Nephron (organoid): ENCODE measurements around the gene NAAA.
"Not testable (repeated sequence)": the region's sequence is repeated elsewhere in the genome, so short reads cannot be mapped to it uniquely, and the experiment has no call there.

Experiments used
- H3K27ac Mint-ChIP-seq, 3 experiments: 2 replicates each; pipeline ENCODE4 v1.8.0; 2020; ENCODE audit warnings: mixed read lengths in 3 of 3, mild to moderate bottlenecking in 2 of 3, moderate library complexity in 1 of 3
- H3K27me3 Mint-ChIP-seq: 2 replicates; pipeline ENCODE4 v1.8.0; 2021; ENCODE audit warnings: low read depth, mild to moderate bottlenecking, moderate library complexity, mixed read lengths
- H3K36me3 Mint-ChIP-seq: 2 replicates; pipeline ENCODE4 v1.8.0; 2020; ENCODE audit warnings: low read depth, mixed read lengths
- H3K4me1 Mint-ChIP-seq: 2 replicates; pipeline ENCODE4 v1.8.0; 2020; ENCODE audit warnings: mixed read lengths
- H3K4me3 Mint-ChIP-seq, 3 experiments: 2 replicates each; pipeline ENCODE4 v1.8.0; 2020; ENCODE audit warnings: mild to moderate bottlenecking in 3 of 3, mixed read lengths in 3 of 3, moderate library complexity in 2 of 3
- H3K9me3 Mint-ChIP-seq: 2 replicates; pipeline ENCODE4 v1.8.0; 2020; ENCODE audit warnings: mixed read lengths
- TF ChIP-seq, protein P1 (sequence below), 3 experiments: fragments of 200-600 bp; sonication (generic); IDR thresholded peaks; one replicate each; pipeline ENCODE4 v1.5.0; 2021; ENCODE audit warnings: antibody characterized with exemption in 3 of 3; ENCODE audit not compliant: unreplicated experiment in 3 of 3

The NAAA gene

DNA sequence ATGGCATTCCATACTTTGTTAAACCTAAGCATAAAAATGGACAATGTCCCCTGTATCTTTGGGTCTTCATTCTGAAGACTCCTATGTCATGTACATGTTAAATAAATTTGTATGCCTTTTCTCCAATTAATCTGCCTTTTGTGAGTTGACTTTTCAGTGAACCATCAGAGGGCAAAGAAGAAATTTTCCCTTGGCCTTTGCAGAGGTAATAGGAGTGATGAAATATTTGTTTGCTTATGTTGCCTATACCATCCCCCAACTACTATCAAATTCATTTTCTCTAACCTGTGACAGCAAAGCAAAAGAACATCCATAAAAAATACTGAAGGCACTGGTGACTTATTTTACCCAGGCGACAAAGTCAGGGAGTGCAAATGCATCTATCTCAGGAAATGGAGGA, 18.2 kb downstream of the NAAA start:
- Mint-ChIP-seq H3K4me1 (peaks cover 3% of the 10 kb centered on the region), H3K9me3 (no peaks in the 10 kb centered on the region), H3K27me3 (no peaks in the 10 kb centered on the region), H3K36me3 (no peaks in the 10 kb centered on the region), H3K4me3 (no peak overlapping the region), H3K27ac (no peak overlapping the region)
- TF ChIP-seq, protein P1, sequence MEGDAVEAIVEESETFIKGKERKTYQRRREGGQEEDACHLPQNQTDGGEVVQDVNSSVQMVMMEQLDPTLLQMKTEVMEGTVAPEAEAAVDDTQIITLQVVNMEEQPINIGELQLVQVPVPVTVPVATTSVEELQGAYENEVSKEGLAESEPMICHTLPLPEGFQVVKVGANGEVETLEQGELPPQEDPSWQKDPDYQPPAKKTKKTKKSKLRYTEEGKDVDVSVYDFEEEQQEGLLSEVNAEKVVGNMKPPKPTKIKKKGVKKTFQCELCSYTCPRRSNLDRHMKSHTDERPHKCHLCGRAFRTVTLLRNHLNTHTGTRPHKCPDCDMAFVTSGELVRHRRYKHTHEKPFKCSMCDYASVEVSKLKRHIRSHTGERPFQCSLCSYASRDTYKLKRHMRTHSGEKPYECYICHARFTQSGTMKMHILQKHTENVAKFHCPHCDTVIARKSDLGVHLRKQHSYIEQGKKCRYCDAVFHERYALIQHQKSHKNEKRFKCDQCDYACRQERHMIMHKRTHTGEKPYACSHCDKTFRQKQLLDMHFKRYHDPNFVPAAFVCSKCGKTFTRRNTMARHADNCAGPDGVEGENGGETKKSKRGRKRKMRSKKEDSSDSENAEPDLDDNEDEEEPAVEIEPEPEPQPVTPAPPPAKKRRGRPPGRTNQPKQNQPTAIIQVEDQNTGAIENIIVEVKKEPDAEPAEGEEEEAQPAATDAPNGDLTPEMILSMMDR (IDR thresholded peaks at IDR 0.05; ENCODE audit: unreplicated experiment in 3 of 3): no peak

DNA sequence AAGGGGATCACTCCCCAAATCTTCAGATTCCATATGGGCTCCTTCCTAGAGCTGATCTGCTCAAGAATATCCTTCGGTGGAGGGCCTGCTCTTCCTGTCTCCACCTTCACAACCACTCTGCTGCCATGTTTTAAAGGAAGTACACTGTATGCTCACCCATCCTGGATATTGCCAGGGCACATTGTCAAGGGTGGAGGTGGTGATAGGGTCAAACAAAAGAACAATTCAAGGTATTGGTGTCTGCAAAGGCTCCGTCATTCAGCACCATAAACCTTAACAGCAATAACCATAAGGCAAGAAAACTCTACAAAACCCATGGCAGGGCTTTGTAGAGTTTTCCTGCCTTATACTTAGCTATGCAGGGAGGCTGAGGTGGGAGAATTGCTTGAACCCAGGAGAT, 18.9 kb downstream of the NAAA start:
- peaks cover 3% of the 10 kb centered on the region for H3K4me1 Mint-ChIP-seq
- H3K27ac Mint-ChIP-seq: no peak overlapping the region
- H3K36me3 Mint-ChIP-seq: no peaks in the 10 kb centered on the region
- no peaks in the 10 kb centered on the region for H3K27me3 Mint-ChIP-seq
- TF ChIP-seq, protein P1 (IDR thresholded peaks at IDR 0.05; ENCODE audit: unreplicated experiment in 3 of 3): no peak
- H3K9me3 Mint-ChIP-seq: no peaks in the 10 kb centered on the region
- no peak overlapping the region for H3K4me3 Mint-ChIP-seq

DNA sequence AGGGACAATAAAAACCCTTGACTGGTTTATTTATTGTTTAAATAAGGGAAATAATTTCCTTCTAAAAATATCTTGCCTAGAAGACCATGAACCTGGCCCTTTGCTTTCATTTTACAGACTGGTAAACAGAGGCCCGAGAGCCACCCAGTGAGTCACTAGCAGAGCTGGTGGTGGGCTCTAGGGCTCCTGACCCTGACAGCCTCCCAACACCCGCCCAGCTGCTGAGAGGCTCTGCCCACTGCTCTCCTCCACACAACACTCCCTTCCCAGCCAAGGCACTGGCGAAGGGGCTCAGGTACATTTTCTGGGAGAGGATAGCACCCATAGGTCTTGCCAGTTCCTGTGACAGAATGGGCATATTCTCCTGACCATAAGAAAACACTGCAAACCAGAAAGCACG, 20.5 kb downstream of the NAAA start:
- TF ChIP-seq, protein P1 (IDR thresholded peaks at IDR 0.05; ENCODE audit: unreplicated experiment in 3 of 3): no peak
- H3K4me1 Mint-ChIP-seq: peaks cover 12% of the 10 kb centered on the region
- H3K36me3 Mint-ChIP-seq: no peaks in the 10 kb centered on the region
- H3K27me3 Mint-ChIP-seq: no peaks in the 10 kb centered on the region
- no peak overlapping the region for H3K27ac Mint-ChIP-seq
- H3K4me3 Mint-ChIP-seq: no peak overlapping the region
- H3K9me3 Mint-ChIP-seq: no peaks in the 10 kb centered on the region

DNA sequence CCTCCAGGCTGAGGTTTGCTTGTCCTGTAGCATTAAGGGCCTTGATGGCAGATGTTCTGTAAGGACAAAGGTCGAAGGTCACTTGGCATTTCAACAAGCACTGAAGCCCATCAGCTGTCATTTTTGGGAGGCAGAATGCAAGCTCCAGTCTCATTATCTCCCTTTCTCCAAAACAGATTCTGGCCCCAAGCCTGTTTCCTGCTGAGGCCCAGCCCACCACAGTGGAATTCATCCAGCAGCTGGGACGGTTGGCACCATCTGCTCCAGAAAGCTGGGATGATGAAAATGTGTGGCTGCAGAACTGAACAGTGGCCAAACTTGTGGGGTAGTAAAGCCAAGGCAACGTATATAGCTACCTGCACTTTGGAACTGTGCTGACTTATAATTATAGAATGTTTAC, 20.9 kb downstream of the NAAA start:
- Mint-ChIP-seq H3K27me3 (no peaks in the 10 kb centered on the region), H3K4me3 (no peak overlapping the region), H3K36me3 (no peaks in the 10 kb centered on the region), H3K27ac (no peak overlapping the region), H3K9me3 (no peaks in the 10 kb centered on the region), H3K4me1 (peaks cover 12% of the 10 kb centered on the region)
- TF ChIP-seq, protein P1 (IDR thresholded peaks at IDR 0.05; ENCODE audit: unreplicated experiment in 3 of 3): no peak

DNA sequence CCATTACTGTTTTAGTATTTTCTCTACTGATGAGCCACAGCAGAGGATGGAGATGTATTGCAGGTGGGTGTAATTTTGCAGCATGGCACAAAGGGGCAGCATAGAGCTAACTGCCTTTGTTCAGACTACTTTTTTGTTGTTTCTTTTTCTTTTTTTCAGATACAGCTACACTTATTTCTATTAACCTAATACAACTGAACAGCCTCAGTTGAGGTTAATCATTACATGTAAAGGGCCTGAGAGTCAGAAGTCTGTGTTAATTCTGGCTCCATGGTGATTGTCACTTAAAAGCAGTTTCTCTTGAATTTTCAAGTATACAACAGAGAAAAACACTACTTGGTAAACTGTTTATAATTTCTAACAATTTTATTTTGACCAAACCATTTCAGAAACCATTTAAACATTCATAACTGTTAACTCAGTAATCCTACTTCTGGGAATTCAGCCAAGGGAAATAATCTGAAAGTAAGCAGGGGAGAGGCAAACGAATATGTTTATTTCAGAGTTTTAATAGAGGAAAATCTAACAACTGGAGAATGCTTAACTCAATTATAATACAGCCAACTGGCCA, 24.6 kb downstream of the NAAA start:
- H3K27me3 Mint-ChIP-seq: no peaks in the 10 kb centered on the region
- H3K4me3 Mint-ChIP-seq: peak overlapping the region; percentile 4 to 51 (median 9)
- no peaks in the 10 kb centered on the region for H3K36me3 Mint-ChIP-seq
- H3K27ac Mint-ChIP-seq: peak overlapping the region; percentile 98 to 99 (median 99)
- peaks cover 24% of the 10 kb centered on the region for H3K4me1 Mint-ChIP-seq
- peaks cover 3% of the 10 kb centered on the region for H3K9me3 Mint-ChIP-seq
- TF ChIP-seq, protein P1 (IDR thresholded peaks at IDR 0.05; ENCODE audit: unreplicated experiment in 3 of 3): peak; percentile 85 to 93 (median 88)

DNA sequence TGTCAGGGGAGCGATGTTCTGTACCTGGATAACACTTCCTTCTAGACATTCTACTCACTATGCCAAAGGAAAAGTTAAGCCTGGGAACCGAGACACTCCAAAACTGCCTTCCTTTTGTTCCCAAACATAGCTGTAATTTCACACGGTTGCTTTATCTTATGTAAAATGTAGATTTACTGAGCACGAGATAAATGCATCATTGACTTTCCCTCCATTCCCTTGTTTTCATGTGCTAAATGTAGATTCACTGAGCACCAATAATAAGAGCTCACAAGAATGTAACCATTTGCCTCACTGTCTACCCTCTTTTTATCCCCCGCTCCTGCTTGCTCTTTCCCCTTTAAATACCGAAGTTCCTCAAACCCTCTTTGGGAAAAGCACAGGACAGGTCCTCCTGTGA, 27.8 kb downstream of the NAAA start:
- Mint-ChIP-seq H3K27ac (peak overlapping the region in 2 of 3 experiments; percentile 30 to 69), H3K4me1 (peaks cover 30% of the 10 kb centered on the region), H3K36me3 (no peaks in the 10 kb centered on the region), H3K4me3 (no peak overlapping the region), H3K27me3 (no peaks in the 10 kb centered on the region), H3K9me3 (peaks cover 9% of the 10 kb centered on the region)
- TF ChIP-seq, protein P1 (IDR thresholded peaks at IDR 0.05; ENCODE audit: unreplicated experiment in 3 of 3): no peak

DNA sequence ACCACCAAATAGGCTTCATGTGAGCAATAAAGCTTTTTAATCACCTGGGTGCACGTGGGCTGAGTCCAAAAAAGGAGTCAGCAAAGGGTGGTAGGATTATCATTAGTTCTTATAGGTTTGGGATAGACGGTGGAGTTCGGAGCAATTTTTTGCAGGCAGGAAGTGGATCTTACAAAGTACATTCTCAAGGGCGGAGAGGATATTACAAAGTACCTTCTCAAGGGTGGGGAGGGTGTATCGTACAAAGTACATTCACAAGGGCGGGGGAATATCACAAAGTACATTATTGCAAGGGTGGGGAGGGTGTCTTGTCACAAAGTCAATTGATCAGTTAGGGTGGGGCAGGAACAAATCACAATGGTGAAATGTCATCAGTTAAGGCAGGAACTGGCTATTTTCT, 30.0 kb downstream of the NAAA start:
- H3K4me1 Mint-ChIP-seq: peaks cover 28% of the 10 kb centered on the region
- not testable (repeated sequence) for H3K4me3 Mint-ChIP-seq, H3K36me3 Mint-ChIP-seq, H3K27me3 Mint-ChIP-seq, H3K9me3 Mint-ChIP-seq, H3K27ac Mint-ChIP-seq
